HCT116 (cell line): ENCODE data around the gene ALKBH8. TPM values are rescaled to one million over a fixed set of nuclear protein-coding genes. Genes with fewer than 3 reads are reported as not detected.

Source experiments
- ATAC-seq: fragments of 200-7000 bp; cut with Tn5 transposase; 2 replicates; pipeline ENCODE4 v1.9.1; 2020; ENCODE audit warnings: mild to moderate bottlenecking, moderate library complexity
- BruUV-seq: library from RNA; stranded (reverse); fragments of 400-500 nt; replicated peaks from 2 replicates; lab custom pipeline; 2021; lab: Mats Ljungman, UMichigan
- CTCF ChIA-PET: fragments of 300-600 bp; sonication (Branson Sonifier 250); formaldehyde crosslinking; loops from one replicate; lab custom pipeline; 2021; ENCODE audit warnings: antibody characterized with exemption; lab: Charles Lee
- POLR2A ChIA-PET: fragments of 300-600, 350-600 bp; sonication (Branson Sonifier 250); formaldehyde crosslinking; loops from one replicate; lab custom pipeline; 2021; ENCODE audit warnings: antibody characterized with exemption; lab: Charles Lee
- RAD21 ChIA-PET, 2 experiments: fragments of 300-600 bp; sonication (Branson Sonifier 250); formaldehyde crosslinking; loops; one replicate each; lab custom pipeline; 2023; ENCODE audit warnings: low total read pairs in 2 of 2; ENCODE audit not compliant: uncharacterized antibody in 2 of 2, unreplicated experiment in 2 of 2, low non-redundant PET in 1 of 2; lab: Charles Lee
- DNase-seq: peaks from one replicate; pipeline ENCODE4 v3.0.0-alpha.2; 2010; ENCODE audit warnings: low read depth, low spot score
- H2AFZ ChIP-seq: fragments of 200-600 bp; shearing (Covaris generic), sonication (generic); 2 replicates; pipeline ENCODE4 v1.6.1; 2017; ENCODE audit warnings: low read depth, mixed run types, mixed read lengths, antibody characterized with exemption, low read length; ENCODE audit not compliant: poor library complexity, severe bottlenecking
- H3K27ac ChIP-seq: 2 replicates; pipeline ENCODE4 v1.5.1; 2012; ENCODE audit warnings: low read depth, low read length
- H3K27me3 ChIP-seq: fragments of 200-600 bp; sonication (generic); 2 replicates; pipeline ENCODE4 v1.6.1; 2016; ENCODE audit warnings: mixed run types, low read length, mixed read lengths; ENCODE audit not compliant: insufficient read depth
- H3K36me3 ChIP-seq, 2 experiments: fragments of 200-500 bp in 1 of 2; fragments of 200-600 bp in 1 of 2; sonication (Bioruptor generic) in 1 of 2; sonication (generic) in 1 of 2; 2 replicates each; pipeline versions ENCODE4 v1.5.1 to v1.6.1; 2014 to 2016; ENCODE audit warnings: low read length in 2 of 2, inconsistent platforms in 1 of 2, mixed read lengths in 1 of 2, mixed run types in 1 of 2; ENCODE audit not compliant: insufficient read depth in 2 of 2, control insufficient read depth in 1 of 2
- H3K4me1 ChIP-seq, 2 experiments: fragments of 200-600 bp in 1 of 2; sonication (generic) in 1 of 2; 2 replicates each; pipeline versions ENCODE4 v1.5.1 to v1.6.1; 2012 to 2017; ENCODE audit warnings: low read length in 2 of 2, inconsistent platforms in 1 of 2, mild to moderate bottlenecking in 1 of 2, mixed read lengths in 1 of 2, mixed run types in 1 of 2, moderate library complexity in 1 of 2; ENCODE audit not compliant: insufficient read depth in 2 of 2, control insufficient read depth in 1 of 2
- H3K4me2 ChIP-seq: fragments of 200-600 bp; sonication (generic); 2 replicates; pipeline ENCODE4 v1.6.1; 2017; ENCODE audit warnings: mixed run types, low read length, mixed read lengths
- H3K4me3 ChIP-seq, 2 experiments: fragments of 200-600 bp in 1 of 2; sonication (generic) in 1 of 2; replicated peaks in 1 of 2; 2 replicates each; pipeline ENCODE4 v1.5.1; 2011 to 2016; ENCODE audit warnings: low read length in 2 of 2, control low read depth in 1 of 2, low read depth in 1 of 2, mild to moderate bottlenecking in 1 of 2, mixed read lengths in 1 of 2, mixed run types in 1 of 2
- H3K79me2 ChIP-seq: fragments of 200-600 bp; sonication (generic); 2 replicates; pipeline ENCODE4 v1.6.1; 2017; ENCODE audit warnings: mild to moderate bottlenecking, mixed run types, low read length, moderate library complexity, mixed read lengths; ENCODE audit not compliant: insufficient read depth
- H3K9ac ChIP-seq: fragments of 200-600 bp; sonication (generic); 2 replicates; pipeline ENCODE4 v1.6.1; 2016; ENCODE audit warnings: low read length, mixed read lengths
- H3K9me2 ChIP-seq: fragments of 200-600 bp; sonication (generic), shearing (Covaris generic); 2 replicates; pipeline ENCODE4 v1.6.1; 2017; ENCODE audit warnings: mixed run types, mild to moderate bottlenecking, moderate library complexity; ENCODE audit not compliant: insufficient read depth
- H3K9me3 ChIP-seq, 2 experiments: fragments of 200-500 bp in 1 of 2; fragments of 200-600 bp in 1 of 2; sonication (Bioruptor generic) in 1 of 2; sonication (generic) in 1 of 2; 2 replicates each; pipeline ENCODE4 v1.6.1; 2014 to 2017; ENCODE audit warnings: low read length in 2 of 2, mixed read lengths in 2 of 2, inconsistent platforms in 1 of 2, low read depth in 1 of 2, mild to moderate bottlenecking in 1 of 2, mixed run types in 1 of 2, moderate library complexity in 1 of 2; ENCODE audit not compliant: control insufficient read depth in 1 of 2, insufficient read depth in 1 of 2
- H4K20me1 ChIP-seq: fragments of 200-600 bp; sonication (generic), shearing (Covaris generic); 2 replicates; pipeline ENCODE4 v1.6.1; 2017; ENCODE audit warnings: mixed run types, mild to moderate bottlenecking, moderate library complexity; ENCODE audit not compliant: insufficient read depth
- CBX3 ChIP-seq: IDR thresholded peaks from 2 replicates; pipeline ENCODE4 v1.6.1; 2012; ENCODE audit warnings: low read depth
- EGR1 ChIP-seq: IDR thresholded peaks from 2 replicates; pipeline ENCODE4 v1.6.1; 2012; ENCODE audit warnings: low read depth
- JUND ChIP-seq: IDR thresholded peaks from 2 replicates; pipeline ENCODE4 v1.6.1; 2012
- MAX ChIP-seq: IDR thresholded peaks from 2 replicates; pipeline ENCODE4 v1.6.1; 2012
- POLR2AphosphoS5 ChIP-seq: IDR thresholded peaks from 2 replicates; pipeline ENCODE4 v1.6.1; 2011; ENCODE audit warnings: mild to moderate bottlenecking, low read depth, low read length, moderate library complexity
- RAD21 ChIP-seq: IDR thresholded peaks from 2 replicates; pipeline ENCODE4 v1.6.1; 2012; ENCODE audit warnings: low read depth, mild to moderate bottlenecking
- REST ChIP-seq: IDR thresholded peaks from 2 replicates; pipeline ENCODE4 v1.6.1; 2012; ENCODE audit warnings: low read depth
- SIN3A ChIP-seq: IDR thresholded peaks from 2 replicates; pipeline ENCODE4 v1.6.1; 2012; ENCODE audit warnings: low read depth
- SRF ChIP-seq: IDR thresholded peaks from 2 replicates; pipeline ENCODE4 v1.6.1; 2012; ENCODE audit warnings: low read depth
- TCF7L2 ChIP-seq: IDR thresholded peaks from 2 replicates; pipeline ENCODE4 v1.7.0; 2011; ENCODE audit warnings: borderline replicate concordance, inconsistent platforms; ENCODE audit not compliant: insufficient read depth, insufficient read length; ENCODE audit errors: extremely low read depth
- ZFX ChIP-seq: fragments of 450-650 bp; IDR thresholded peaks from 2 replicates; pipeline ENCODE4 v1.6.1; 2017
- intact Hi-C: fragments of 100-400 bp; cut with micrococcal nuclease; formaldehyde crosslinking; loops from 2 replicates; pipeline ENCODE4 v1.10.0; 2022
- total RNA-seq: library from RNA; stranded (reverse); gene quantifications from one replicate; pipeline ENCODE4 v1.2.1, GENCODE V29; 2021; ENCODE audit not compliant: unreplicated experiment

ALKBH8 gene
- total RNA-seq, 1 experiment from 2014 or later, result 11.6 TPM

- POLR2A ChIA-PET, result no interaction called here
- DNase-seq (no peak), ATAC-seq (no peak)
- Histone ChIP-seq H2AFZ (no peak overlapping the region), H3K4me2 (no peak overlapping the region), H3K79me2 (peaks cover 5% of the 10 kb centered on the region; the same call in 1 of the 2 replicates), H3K9me3 (no peaks in the 10 kb centered on the region), H3K9me2 (no peaks in the 10 kb centered on the region), H4K20me1 (no peaks in the 10 kb centered on the region), H3K4me3 (no peak overlapping the region), H3K9ac (no peak overlapping the region), H3K4me1 (no peaks in the 10 kb centered on the region), H3K27me3 (no peaks in the 10 kb centered on the region), H3K36me3 (no peaks in the 10 kb centered on the region), H3K27ac (no peak overlapping the region)
- CTCF ChIA-PET, result no interaction called here
- intact Hi-C loops, result no loop called here
- TF ChIP-seq CBX3 (no peak), SRF (no peak), JUND (no peak), RAD21 (no peak), TCF7L2 (no peak), MAX (no peak), SIN3A (no peak), EGR1 (no peak), POLR2AphosphoS5 (no peak), ZFX (no peak), REST (no peak)
- RAD21 ChIA-PET, result no interaction called here
- BruUV-seq, result no TSS peak
These were observed 26.7 kb downstream of the ALKBH8 start for GRCh38 chr11:107538821-107539220.
